Activated naive CD4-positive, alpha-beta T cell treated with Interleukin-2 at 50 U/mL for 16 hours (primary cell): ENCODE measurements around the gene CYB561D1.

ENCODE experiments used
- DNase-seq: peaks from one replicate; pipeline ENCODE4 v3.0.0-alpha.2; 2020

CYB561D1 gene

DNA sequence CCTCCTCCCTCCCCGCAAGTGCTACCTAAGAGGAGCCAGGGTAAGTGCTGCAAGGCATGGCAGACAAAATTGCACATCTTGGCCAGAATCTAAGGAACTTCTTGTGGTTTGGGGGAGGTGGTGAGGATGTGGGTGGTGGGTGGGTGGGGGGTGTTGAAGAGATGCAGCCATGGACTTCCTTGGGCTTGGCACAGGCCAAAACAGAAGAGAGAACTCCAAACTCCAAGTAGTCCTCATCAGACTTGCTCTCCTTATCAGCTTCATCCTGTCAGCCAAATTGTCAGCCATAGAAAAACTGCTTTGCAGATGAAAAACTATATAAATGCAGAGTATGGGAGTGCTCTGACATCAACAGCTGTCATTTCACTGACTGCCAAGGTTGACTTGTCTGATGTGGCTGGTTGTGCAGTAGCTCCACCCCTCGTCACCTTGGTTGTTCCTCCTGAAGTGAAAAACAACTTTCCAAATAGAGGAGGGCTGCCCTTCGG lies 8.5 kb downstream of the CYB561D1 start:
- peak; percentile 42 for DNase-seq

DNA sequence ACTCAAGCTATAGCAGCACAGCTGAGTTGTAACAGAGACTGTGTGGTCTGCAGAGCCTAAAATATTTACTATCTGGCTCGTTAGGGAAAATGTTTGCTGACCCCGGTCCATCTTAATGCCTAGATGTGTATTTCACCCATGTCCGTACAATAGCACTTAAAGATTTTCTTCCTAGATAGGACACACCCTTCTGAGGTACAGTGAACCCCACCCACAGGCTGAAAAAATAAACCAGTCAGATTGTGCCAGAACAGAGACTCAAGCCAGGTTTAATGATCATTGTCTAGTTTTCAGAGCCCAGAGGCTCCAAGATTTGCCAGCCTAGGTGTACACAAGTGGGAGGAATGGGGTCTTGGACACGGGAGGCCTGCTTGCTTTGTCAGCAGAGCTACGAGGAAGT lies 10.0 kb downstream of the CYB561D1 start:
- no peak for DNase-seq

DNA sequence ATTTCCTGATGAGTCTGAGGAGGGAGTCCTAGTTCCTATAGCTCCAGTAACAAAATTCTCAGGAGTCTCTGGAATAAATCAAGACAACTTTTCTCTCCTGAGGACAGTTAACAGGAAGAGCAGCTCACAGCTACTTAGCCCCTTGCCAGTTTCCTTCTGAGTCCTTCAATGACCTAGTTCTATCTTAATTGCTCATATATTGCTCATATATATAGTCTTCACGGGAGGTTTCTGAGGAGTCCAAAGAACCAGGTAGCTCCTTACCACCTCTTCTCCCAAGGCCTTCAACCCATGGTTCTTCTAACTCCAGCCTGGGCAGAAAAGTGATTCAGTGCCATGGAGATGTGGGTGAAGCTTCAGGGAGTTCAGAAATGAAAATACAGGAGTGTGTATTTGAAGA lies 11.1 kb downstream of the CYB561D1 start:
- no peak for DNase-seq

DNA sequence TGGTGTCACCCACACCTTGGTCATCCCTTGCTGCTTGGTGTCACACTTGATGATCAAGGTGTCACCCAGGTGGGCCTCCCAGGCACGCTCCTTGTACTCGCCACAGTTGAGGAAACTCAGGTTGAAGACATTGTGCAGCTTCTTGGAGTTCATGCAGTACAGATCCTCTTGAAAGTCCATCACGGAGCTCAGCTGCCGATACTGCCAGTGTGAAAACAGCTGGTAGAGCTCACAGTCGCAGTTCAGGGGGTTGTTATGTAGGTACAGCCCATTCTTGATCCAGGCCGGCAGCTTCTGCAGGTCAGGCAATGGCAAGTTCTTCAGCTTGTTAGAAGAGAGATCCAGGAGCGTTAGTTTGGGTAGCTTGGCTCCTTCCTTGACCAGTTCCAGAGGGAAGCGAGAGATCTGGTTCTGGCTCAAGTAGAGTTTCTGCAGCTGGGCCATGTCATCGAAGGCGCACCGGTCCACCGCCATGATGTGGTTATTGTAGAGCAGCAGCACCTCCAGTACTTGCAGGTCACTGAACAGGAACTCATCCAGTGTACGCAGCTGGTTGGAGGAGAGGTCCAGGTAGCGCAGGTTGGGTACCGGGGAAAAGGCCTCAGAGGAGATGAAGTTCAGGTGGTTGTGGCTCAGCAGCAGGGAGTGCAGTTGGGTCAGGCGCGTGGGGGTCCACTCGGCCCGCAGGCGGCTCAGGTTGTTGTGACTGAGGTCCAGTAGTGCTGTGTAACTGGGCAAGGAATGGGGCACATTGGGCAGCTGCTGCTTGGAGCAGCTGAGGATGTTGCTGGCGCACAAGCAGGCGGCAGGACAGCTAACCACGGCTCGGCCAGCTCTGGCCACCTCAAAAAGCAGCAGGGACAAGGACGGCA lies 14.3 kb downstream of the CYB561D1 start:
- no peak for DNase-seq

DNA sequence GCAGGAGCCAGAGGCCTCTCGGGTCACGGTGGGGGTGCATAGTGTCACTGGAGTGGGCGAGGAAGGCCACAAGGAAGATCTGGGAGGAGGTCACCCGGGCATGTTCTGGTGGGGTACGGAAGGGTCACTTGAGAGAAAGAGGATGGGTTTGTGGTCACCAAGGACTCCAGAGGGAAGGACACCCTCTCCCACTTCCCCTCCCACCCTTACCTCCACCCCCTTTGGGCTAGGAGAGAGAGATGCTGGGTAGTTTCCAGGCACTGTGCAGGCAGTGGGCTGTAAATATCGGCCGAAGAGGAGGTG lies 14.9 kb downstream of the CYB561D1 start:
- no peak for DNase-seq

DNA sequence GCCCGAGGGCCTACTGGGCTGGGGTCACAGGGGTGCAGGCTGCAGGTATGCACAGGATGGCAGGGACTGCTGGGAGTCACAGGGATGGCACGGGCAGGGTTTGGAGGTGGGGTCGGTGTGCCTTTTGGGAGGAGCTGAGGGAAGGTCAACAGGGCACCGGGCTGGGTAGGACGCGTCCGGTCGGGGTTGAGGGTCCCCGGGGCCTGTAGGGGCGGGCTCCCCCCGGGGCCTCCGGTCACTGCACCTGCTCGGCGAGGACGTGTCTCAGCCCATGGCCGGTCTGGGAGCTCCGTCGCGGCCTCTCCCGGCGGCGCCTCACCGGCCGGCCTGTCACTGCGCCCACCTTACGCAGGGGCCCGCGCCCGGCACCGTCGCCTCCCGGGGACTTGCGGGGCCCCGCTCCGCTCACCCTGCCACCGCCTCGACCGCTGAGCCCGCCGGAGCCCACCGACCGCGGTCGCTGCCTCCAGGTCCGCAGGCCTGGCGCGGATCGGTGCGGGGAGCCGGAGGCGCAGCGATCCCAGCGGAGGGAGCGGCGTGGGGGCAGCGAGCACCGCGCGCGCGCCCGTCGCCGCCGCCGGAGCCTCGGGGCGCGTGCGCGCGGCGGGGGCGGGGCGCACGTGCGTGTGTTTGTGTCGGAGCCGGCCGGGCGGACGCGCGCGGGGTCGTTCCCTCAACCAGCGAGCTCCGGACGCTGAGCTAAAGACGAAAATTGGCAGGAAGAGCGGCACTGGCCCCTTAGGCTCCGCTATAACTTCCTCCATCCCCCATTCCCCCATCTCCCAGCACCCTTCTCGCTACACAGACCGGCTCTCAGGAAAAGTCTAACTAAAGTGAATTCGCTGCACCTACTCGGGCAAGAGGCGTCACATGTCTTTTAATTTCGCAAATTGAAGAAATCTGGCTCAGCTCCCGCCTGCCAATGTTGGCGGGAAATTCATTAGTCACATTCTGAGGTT lies 15.6 kb downstream of the CYB561D1 start, which contains the start of gene AMIGO1:
Gene AMIGO1 (minus strand): TSS at position 552 of the 959 bp plus-strand sequence. CDS start 815 bp downstream, outside the sequence.
- DNase-seq, result peak; percentile 69

DNA sequence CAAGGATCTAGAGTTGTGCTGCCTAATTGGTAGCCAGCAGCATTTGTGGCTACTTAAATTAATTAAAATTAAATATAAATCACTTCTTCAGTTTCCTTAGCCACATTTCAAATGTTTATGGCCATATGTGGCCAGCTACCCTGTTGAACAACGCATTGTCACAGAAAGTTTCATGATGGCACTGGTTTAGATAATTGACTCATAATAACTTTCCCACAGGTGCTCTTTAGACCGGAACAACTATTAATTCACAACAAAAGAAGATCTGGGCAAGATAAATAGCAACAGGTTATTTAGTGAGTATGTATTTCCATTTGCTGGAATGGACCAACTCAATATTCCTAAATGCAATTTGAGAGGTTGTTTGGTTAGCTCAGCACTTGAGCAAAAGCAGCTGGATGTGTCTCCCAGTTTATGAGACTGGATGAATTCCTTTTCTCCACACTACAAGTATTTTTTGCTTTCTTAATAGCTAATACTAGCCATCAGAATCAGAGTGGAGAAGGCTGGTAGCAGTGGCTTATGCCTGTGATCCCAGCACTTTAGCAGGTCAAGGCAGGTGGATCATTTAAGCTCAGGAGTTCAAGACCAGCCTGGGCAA lies 19.3 kb downstream of the CYB561D1 start:
- no peak for DNase-seq

DNA sequence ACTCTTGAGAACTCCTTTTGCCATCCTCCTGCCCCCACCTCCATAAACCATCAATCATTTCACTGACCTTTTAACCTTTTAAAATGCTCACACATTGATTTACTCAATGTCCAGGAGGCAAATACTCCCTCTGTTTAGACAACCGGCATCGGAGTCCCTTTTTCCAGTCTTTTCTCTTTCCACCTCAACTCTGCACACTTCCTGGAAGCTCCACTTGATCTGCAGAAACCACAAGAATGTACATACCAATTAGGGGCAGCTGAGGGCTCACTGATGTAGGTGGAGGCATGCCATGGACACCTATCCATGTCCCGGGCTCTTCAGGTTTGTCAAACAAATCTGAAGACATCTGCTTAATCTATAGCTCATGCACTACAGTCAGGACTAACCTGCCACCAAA lies 21.0 kb downstream of the CYB561D1 start:
- no peak for DNase-seq

DNA sequence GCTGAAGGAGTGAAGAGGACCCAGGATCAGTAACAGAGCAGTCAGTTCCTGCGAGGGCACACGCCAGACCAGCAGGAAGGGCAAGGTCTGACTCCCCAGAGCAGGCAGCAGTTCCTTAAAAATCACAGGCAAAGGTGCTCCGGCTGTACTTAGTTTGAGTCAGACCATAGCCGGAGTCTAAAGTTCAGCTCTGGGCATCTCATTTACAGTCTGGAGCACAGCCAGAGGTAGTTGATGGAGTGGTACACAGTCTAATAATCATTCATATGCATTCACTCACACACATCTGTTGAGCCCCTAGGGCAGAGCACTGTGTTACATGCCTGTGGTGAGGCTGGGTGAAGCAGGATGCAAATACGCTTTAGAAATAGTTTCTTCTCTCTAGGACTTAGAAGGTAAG lies 23.0 kb downstream of the CYB561D1 start:
- no peak for DNase-seq

DNA sequence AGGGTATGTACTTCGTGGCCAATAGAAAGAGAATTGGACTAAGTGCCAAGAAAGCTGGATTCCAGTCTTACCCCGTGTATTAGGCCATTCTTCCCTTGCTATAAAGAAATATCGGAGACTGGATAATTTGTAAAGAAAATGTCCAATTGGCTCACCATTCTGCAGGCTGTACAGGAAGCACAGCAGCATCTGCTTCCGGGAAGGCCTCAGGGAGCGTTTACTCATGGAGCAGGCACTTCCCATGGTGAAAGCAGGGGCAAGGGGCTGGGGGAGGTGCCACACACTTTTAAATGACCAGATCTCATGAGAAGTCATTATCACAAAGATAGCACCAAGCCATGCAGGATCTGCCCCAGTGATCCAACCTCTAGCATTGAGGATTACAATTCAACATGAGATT lies 23.4 kb downstream of the CYB561D1 start:
- DNase-seq, result no peak

DNA sequence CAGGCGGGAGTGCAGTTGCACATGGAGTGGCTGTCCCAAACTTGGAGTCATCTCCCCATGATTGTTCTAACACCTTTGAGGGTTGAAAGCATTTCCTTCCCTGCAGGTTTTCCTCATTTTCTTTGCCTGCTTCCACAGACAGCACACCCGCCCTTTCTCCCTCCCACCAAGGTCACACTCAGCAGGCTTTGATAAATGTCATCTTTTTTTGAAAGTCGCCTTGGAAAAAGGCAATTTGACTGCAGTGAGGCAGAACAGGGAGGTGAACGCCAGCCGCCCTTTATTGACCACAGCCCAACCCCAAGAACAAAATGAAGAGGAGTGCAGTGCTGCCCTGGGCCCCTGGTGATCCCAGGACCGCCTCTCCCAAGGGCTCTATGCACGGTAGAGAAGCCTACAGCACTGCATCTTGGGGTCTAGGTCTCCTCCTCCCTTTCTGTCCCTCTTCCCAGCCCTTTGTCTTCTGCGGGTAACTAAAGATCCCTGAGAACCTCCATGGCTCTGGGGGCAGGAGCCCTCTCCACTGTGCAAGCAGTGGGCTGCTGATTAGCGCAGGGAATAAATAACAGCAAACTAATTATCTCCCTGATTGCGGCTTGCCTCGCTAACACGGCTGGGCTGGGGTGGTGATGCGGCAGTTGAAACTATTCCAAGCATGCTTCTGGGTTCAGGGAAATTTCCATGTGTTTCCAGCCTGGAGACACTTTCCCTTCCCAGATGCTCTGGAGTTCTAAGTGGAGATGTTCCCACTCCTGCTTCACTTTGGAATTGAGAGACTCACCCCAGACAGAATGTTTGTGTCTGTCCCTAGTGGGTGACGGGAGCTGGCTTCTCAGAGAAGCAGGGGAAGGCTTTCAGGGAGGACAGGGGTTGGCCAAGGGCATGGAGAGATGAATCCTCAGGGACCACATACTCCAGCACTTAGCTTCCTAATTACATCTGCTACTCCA lies 27.4 kb downstream of the CYB561D1 start:
- no peak for DNase-seq

DNA sequence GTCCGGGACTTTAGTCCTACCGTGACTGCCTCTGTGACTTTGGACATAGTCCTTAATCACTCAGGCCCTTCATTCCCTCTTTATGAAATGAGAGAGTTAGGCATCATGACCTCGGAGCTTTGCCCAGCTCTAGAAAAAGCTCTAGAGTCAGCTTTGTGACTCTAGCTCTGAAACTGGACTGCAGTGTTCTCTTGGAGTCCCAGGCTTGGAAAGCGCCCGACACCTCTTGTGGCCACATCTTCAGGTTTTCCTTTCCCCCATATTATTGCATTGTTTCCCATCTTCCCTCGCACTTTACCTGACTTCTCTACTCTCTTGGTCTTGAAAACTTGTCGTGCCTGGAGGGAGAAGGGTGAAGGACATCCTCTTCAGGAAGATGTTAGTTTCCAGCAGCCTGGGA lies 28.1 kb downstream of the CYB561D1 start:
- DNase-seq, result no peak

DNA sequence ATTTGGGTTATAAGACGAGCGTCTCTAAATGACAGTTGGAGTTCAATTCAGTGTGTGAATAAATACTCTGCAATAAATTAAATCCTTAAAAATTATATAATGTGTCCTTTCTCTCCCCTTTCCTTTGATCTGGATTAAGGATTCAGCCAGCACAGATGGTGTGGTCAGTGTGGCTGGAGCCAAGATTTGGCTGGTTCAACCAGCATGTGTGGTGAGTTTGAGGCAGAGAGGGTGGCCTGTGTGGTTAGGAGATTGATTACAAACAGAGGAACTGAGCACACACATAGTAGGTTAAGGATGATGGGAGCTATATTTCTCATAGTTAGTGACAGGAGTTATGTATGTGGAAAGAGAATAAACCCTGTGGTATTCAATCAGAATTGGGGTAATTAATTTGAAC lies 29.8 kb downstream of the CYB561D1 start:
- DNase-seq, result no peak

DNA sequence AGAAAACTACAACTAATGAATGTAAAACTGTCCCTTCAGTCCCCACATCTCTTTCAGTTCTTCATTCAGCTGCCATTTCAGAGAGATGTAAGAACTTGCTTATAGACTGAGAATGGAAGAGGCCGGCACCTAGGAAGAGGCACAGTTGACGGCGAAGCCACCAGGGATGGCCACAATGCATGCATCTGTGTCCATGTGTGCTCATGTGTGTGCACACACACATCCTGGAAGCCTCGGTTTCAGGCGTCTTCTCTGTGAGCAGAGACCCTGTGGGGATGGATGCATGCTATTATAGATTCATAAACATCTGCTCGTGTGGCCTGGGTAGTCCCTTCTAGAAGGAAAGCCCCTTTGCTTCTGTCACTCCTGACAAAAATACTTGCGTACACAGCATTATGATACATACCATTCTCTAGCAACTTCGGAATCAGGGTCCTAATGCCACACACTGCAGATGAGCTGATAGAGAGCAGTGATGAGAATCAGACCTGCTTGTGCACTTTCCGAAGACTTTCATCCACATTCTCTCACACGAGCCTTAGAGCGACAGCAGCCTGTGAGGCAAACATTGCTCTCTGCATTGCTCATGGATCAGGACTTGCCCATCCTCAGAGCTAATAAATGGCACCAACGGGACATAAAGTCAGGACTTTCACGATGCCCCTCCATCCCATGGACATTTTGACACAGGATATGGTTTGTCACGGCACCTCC lies 33.4 kb downstream of the CYB561D1 start:
- no peak for DNase-seq

DNA sequence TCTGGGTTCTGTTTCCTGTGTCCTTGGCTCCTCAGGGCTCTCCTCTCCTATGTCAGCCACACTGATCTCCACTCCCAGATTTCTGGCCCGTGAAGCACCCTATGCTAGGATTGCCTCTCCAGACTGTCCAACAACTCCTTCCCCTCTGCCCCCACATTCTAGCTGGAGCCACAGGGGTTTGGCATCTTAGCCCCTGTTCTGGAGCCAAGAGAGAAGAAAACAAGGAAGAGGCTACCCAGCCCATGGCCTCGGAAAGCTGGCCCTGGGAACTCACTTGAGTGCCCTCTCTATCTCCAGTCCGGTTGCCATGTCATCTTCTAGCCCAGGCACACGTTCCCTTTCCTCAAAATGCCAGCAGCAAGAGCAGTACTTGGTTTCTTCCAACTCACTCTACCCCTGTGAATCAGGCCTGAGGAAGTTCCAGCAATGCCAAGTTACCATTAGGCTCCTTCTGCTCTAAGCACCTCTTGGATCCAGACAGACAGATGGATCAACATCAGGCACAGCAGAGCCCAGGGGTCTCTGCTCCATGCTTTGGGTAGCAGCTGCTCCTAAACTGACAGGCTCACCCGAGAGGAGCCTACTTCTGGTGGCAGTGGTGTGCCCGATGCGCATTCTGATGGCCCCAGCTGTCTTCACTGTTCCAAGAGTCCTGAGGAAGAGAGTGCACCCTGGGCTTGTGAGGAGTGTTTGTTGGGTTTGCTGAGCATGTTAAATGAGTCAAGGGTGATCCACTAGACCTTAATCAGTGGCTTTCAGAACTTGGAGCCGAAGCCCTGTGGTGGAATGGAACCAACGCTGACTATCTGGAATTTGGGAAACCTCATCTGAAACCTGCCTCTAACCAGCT lies 34.2 kb downstream of the CYB561D1 start:
- no peak for DNase-seq

DNA sequence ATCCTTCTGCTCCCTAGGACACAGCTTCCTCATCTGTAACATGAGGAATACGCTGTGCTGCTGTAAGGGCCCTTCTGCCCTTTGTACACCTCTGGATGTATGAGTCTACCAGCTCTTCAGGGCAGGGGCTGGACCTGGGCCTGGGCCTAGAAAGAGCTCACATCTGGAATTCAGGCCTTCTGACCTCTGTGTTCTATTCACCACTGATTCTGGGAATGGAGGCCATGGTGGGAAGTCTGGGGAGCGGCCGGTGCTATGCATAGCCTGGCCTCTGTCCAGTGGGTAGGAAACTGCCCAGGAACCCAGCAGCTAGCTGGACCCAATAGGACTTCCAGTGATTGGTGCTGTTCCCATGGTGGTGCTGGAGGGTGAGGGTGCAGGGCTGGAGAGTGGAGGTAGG lies 34.8 kb downstream of the CYB561D1 start:
- DNase-seq, result no peak

DNA sequence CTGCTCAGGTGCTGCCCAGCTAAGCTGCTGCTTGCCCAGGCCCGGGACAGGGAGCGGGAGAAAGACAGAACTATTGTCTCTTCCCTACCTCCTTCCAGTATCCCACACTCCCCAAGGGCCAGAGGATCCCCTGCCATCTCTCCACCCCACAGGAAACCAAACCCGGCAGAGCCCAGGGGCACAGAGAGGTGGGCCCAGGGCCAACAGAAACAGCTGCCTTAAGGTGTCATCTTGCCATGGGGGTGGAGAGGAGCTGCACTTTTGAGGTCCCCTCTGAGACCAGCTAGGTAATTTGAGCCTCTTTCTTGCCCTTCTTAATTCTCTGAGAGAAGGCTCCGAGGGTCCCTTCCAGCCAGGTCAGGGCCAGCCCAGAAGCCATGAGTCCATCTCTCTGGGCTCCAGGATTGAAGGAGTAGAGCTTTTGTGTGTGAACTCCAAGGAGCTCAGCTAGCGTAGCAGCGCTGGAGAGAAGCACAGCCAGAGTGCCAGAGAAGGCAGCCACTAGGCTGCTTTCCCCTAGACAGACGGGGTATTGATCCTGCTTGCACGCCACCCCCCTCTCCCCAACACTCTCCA lies 36.1 kb downstream of the CYB561D1 start:
- no peak for DNase-seq

DNA sequence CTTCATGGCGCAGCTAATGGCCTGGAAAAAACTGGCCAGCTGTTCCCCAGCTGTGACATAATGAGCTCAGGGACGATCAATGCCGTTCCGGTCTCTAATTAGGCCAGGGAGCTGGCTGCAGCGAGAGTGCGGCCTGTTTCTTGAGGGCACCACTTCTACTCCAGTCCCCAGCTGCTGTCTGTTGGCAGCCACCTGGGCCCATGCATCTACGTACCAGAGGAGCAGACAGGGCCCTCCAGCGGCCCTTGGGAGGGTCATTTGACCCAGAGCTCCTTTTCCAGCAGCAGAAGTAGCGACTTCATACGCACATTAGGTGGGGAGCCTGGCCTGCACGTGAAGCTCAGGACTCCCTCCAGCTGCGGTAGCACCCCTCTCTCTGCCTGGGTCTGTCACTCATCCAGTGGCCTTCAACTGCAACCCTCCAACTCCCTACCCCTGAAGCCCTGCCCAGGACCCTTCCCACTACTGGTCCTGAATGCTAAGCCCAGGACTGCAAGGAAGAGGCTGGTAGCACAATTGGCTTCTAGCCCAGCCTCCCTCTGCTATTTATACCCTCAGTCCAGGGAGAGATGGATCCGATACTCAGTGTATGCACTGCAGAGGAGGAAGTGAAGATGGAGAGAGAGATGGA lies 36.7 kb downstream of the CYB561D1 start:
- no peak for DNase-seq

DNA sequence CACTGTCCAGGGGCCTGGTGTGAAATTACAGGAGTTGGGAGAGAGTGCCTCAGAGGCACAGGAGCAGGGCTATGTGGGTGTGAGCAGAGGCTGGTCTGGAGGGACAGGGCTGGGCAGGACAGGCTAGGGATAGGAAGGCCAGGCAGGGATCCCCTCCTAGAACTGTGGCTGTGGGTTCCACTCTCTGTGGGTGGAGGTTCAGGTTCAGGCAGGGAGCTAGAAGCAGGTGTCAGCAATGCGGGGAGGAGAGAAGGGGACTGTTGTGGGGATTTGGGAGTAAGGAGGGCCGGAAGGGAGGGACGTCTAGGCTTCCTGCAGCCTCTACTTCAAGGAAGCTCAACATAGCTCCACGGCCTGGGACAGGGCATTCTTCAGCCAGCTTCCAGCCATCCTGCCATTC lies 37.5 kb downstream of the CYB561D1 start:
- no peak for DNase-seq
